Breast epithelium (tissue), 4 donors: ENCODE data around the gene FHAD1. TPM values are rescaled to one million over a fixed set of nuclear protein-coding genes. Genes with fewer than 3 reads are reported as not detected.

Experiments
- DNase-seq, 2 donors: peaks; one replicate each; pipeline ENCODE4 v3.0.0-alpha.2; 2019; ENCODE audit warnings: low spot score in 2 of 2
- H3K27ac ChIP-seq, 2 donors: fragments of 200-600 bp; sonication (generic) in 1 of 2; one replicate each; pipeline ENCODE4 v1.5.1; 2016 to 2019; ENCODE audit warnings: mild to moderate bottlenecking in 1 of 2
- H3K27me3 ChIP-seq, 2 donors: fragments of 200-600 bp; sonication (generic) in 1 of 2; one replicate each; pipeline versions ENCODE4 v1.5.1 to v1.6.0; 2017 to 2019; ENCODE audit warnings: control low read depth in 1 of 2, mild to moderate bottlenecking in 1 of 2
- H3K36me3 ChIP-seq: fragments of 200-600 bp; one replicate; pipeline ENCODE4 v1.5.1; 2019
- H3K4me1 ChIP-seq, 2 donors: fragments of 200-600 bp; sonication (generic); one replicate each; pipeline ENCODE4 v1.5.1; 2016 to 2019; ENCODE audit warnings: control low read depth in 1 of 2
- H3K4me3 ChIP-seq, 3 donors: fragments of 200-600 bp; sonication (generic); 1 replicate in 2 of 3; 2 replicates in 1 of 3; pipeline ENCODE4 v1.5.1; 2016 to 2019; ENCODE audit warnings: mild to moderate bottlenecking in 3 of 3, moderate library complexity in 2 of 3
- H3K9me3 ChIP-seq, 2 donors: fragments of 200-600 bp; sonication (generic) in 1 of 2; one replicate each; pipeline ENCODE4 v1.5.1; 2016 to 2019; ENCODE audit warnings: control low read depth in 1 of 2
- POLR2A ChIP-seq: fragments of 450-650 bp; IDR thresholded peaks from one replicate; pipeline ENCODE4 v1.6.1; 2016; ENCODE audit warnings: antibody characterized with exemption, mild to moderate bottlenecking, moderate library complexity
- POLR2AphosphoS5 ChIP-seq, 3 donors: sonication (generic); formaldehyde crosslinking; IDR thresholded peaks; one replicate each; pipeline ENCODE4 v1.6.1; 2017; ENCODE audit warnings: antibody characterized with exemption in 3 of 3
- intact Hi-C: fragments of 100-400 bp; cut with DNase I; formaldehyde crosslinking; loops from one replicate; pipeline ENCODE4 v1.15.1; 2023; ENCODE audit warnings: low total_unique reads
- total RNA-seq, 3 donors: library from RNA; depleted of rRNA; stranded (reverse); fragments of >200 nt; gene quantifications; one replicate each; pipeline ENCODE4 v1.1.0, GENCODE V29; 2016
- TF ChIP-seq, protein P1 (sequence below), 3 donors: fragments of 450-650 bp; IDR thresholded peaks; one replicate each; pipeline ENCODE4 v1.5.1; 2016 to 2017; ENCODE audit warnings: antibody characterized with exemption in 3 of 3, mild to moderate bottlenecking in 3 of 3, moderate library complexity in 3 of 3

Gene FHAD1
- total RNA-seq, 3 donors from 2014 or later, result 1.0 to 2.3 TPM; not detected in 1

DNA sequence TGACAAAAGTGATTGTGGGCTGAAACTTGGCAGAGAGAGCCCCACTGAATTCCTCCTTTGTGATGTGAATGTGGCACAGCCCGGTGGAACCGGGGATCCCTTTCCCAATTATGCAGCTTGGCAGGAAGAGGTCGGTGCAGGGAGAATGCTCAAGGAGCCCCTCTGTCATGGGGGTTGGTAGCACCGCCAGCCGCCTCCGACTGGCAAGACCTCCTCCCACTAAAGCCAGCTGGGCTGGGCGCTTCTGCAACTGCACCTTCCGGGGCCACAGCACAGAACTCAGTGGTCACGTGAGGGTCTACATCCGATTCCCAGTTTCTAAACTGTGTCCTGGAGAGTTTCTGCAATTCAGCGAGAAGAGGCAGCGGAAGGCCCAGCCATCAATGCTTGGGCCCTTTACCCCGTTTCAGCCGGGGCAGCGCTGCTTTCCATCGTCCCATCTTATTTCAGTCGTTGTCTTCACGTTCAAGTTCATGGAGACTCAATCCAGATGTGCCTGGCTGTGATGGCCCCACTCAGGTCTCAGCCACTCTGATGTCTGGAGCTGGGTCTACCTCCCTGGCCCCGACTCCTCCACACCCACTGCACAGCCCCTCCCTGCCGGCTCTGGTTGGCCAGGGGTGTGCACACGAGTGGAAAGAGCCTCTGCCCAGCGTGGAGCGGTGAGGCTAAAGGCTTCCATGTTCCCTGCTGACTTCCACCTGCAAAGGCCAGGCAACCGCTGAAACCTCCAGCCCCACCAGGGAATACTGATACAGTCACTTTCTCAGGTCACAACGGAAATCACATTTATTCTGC is 39.8 kb upstream of the FHAD1 start:
- intact Hi-C loops, result no loop called here
- Histone ChIP-seq H3K36me3 (no peaks in the 10 kb centered on the region), H3K27me3 (no peaks in the 10 kb centered on the region), H3K27ac (peak overlapping the region in 1 of 2 donors; percentile 40), H3K4me1 (peaks cover 0 to 9% of the 10 kb centered on the region in 2 donors), H3K9me3 (no peaks in the 10 kb centered on the region), H3K4me3 (no peak overlapping the region)
- TF ChIP-seq, protein P1, sequence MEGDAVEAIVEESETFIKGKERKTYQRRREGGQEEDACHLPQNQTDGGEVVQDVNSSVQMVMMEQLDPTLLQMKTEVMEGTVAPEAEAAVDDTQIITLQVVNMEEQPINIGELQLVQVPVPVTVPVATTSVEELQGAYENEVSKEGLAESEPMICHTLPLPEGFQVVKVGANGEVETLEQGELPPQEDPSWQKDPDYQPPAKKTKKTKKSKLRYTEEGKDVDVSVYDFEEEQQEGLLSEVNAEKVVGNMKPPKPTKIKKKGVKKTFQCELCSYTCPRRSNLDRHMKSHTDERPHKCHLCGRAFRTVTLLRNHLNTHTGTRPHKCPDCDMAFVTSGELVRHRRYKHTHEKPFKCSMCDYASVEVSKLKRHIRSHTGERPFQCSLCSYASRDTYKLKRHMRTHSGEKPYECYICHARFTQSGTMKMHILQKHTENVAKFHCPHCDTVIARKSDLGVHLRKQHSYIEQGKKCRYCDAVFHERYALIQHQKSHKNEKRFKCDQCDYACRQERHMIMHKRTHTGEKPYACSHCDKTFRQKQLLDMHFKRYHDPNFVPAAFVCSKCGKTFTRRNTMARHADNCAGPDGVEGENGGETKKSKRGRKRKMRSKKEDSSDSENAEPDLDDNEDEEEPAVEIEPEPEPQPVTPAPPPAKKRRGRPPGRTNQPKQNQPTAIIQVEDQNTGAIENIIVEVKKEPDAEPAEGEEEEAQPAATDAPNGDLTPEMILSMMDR (IDR thresholded peaks at IDR 0.05), result no peak
- no peak for TF ChIP-seq POLR2AphosphoS5 (IDR thresholded peaks at IDR 0.05)
- TF ChIP-seq POLR2A, result no peak
- peak in 1 of 2 donors; percentile 41 for DNase-seq

DNA sequence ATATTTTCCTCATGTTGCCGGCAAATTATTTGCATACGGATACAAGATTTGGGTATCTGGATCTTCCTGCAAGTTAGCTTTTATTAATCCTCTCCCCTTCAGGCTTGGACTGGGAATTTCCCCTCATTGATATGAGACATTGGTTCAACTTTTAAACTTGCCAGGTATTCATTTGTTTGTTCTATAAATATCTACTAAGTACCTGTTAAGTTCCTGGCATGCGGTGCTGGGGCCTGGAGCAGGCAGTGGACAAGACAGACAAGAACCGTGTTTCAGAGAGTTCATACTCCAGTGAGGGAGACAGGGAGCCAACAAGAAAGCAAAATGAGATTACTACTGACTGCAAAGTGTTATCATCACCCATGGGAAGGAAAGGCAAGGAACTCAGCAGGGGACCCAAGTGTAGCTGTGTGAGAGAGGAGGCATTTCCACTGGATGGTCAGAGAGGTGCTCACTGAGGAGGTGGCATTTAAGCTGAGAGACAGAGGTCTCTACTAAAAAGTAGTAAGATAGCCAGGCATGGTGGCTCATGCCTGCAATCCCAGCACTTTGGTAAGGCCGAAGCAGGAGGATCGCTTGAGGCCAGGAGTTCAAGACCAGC is 39.1 kb upstream of the FHAD1 start:
- DNase-seq, result no peak
- H3K9me3 ChIP-seq, result no peaks in the 10 kb centered on the region
- peaks cover 0 to 9% of the 10 kb centered on the region in 2 donors for H3K4me1 ChIP-seq
- no peak overlapping the region for H3K4me3 ChIP-seq
- no peaks in the 10 kb centered on the region for H3K36me3 ChIP-seq
- no peaks in the 10 kb centered on the region for H3K27me3 ChIP-seq
- TF ChIP-seq, protein P1 (IDR thresholded peaks at IDR 0.05), result no peak
- TF ChIP-seq POLR2A, result no peak
- TF ChIP-seq POLR2AphosphoS5 (IDR thresholded peaks at IDR 0.05), result no peak
- intact Hi-C loops, result no loop called here
- no peak overlapping the region for H3K27ac ChIP-seq

DNA sequence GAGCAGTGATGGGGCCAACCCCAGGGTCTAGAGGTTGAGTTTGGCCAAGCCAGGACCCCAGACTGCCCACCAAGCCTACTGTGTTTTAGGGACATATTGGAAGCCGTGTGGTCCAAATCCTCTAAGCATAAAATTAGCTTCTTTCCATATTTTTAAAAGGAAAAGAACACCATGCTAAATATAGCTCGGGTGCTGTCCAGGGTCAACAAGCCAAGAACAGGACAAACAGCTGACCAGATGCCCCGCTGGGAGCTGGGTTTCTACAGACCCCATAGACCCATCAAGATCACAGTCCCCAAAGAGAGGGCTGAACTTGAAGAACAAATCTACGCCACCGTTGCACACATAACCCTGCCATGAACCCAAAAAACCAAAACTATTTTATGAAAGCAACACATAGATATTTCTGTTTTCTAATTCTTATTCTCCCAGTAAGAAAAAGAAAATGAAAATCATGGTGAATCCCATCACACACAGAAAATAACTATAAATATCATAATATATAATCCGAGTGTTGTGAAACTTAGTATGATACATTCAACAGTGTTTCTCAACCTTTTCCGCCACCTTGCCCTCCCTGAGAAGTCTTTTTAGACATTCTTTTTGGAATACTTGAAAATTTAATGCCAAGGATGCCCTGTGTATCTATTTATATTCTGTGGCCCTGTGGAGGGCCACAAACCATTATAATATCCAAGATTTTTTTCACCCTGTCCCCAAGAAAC is 36.2 kb upstream of the FHAD1 start:
- H3K36me3 ChIP-seq, result no peaks in the 10 kb centered on the region
- H3K27ac ChIP-seq, result no peak overlapping the region
- H3K4me3 ChIP-seq, result no peak overlapping the region
- intact Hi-C loops, result loop anchor here (1.0 kb wide), 1 partner anchor 27 kb away; no protein-coding TSS in a partner anchor
- peaks cover 0 to 9% of the 10 kb centered on the region in 2 donors for H3K4me1 ChIP-seq
- H3K9me3 ChIP-seq, result no peaks in the 10 kb centered on the region
- TF ChIP-seq POLR2AphosphoS5 (IDR thresholded peaks at IDR 0.05) (no peak), POLR2A (no peak)
- TF ChIP-seq, protein P1 (IDR thresholded peaks at IDR 0.05), result no peak
- DNase-seq, result no peak
- H3K27me3 ChIP-seq, result no peaks in the 10 kb centered on the region

DNA sequence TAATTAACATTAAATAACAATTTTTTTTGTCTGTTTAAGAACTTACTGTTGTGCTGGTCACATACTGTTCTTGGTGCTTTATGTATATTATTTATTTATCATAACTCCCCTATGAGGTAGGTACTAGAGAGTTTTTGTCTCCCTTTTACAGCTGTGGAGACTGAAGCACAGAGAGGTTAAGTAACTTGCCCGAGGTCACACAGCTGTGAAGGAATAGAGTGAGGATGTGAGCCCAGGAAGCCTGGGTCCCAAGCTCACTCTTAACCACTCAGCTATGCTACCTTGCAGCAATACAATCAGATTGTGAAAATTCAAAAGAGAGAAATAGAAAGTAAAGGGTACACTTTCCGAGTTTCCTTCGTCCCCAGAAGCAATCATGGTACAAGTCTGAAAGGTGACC is 35.6 kb upstream of the FHAD1 start:
- H3K27ac ChIP-seq, result no peak overlapping the region
- no peaks in the 10 kb centered on the region for H3K27me3 ChIP-seq
- H3K9me3 ChIP-seq, result no peaks in the 10 kb centered on the region
- DNase-seq, result no peak
- no peaks in the 10 kb centered on the region for H3K36me3 ChIP-seq
- H3K4me1 ChIP-seq, result peaks cover 0 to 9% of the 10 kb centered on the region in 2 donors
- TF ChIP-seq POLR2AphosphoS5 (IDR thresholded peaks at IDR 0.05), result no peak
- no peak for TF ChIP-seq POLR2A
- TF ChIP-seq, protein P1 (IDR thresholded peaks at IDR 0.05), result no peak
- no peak overlapping the region for H3K4me3 ChIP-seq
- intact Hi-C loops, result no loop called here
